GM13977 (cell line): ENCODE measurements around the gene IRAK3.
A peak's percentile ranks its signal among the peaks of the same experiment; 100 is the strongest.

ENCODE experiments used
- DNase-seq: peaks from one replicate; pipeline ENCODE4 v3.0.0; 2012; ENCODE audit warnings: low spot score
- CTCF ChIP-seq: IDR thresholded peaks from 2 replicates; pipeline ENCODE4 v1.5.1; 2012; ENCODE audit warnings: mild to moderate bottlenecking, control low read depth; ENCODE audit not compliant: insufficient read depth; ENCODE audit errors: extremely low read depth, missing control alignments
- in situ Hi-C: fragments of 300-500 bp; cut with MboI; formaldehyde crosslinking; loops from one replicate; pipeline ENCODE4 v1.12.0; 2022; ENCODE audit warnings: low sequenced_read_pairs, low pct_unique_long_range_greater_than_20kb, mixed read lengths, inconsistent platforms; ENCODE audit not compliant: unreplicated experiment

Gene IRAK3

GRCh38 chr12:66195242-66195641 lies 6.2 kb downstream of the IRAK3 start:
- in situ Hi-C loops: no loop called here
- DNase-seq: no peak
- no peak for TF ChIP-seq CTCF

GRCh38 chr12:66196806-66197205 lies 7.8 kb downstream of the IRAK3 start:
- TF ChIP-seq CTCF: no peak
- in situ Hi-C loops: no loop called here
- DNase-seq: peak; percentile 63

GRCh38 chr12:66197495-66197921 lies 8.5 kb downstream of the IRAK3 start:
- DNase-seq: no peak
- in situ Hi-C loops: no loop called here
- no peak for TF ChIP-seq CTCF

- no peak for TF ChIP-seq CTCF
- DNase-seq: no peak
- in situ Hi-C loops: no loop called here
Measured at GRCh38 chr12:66199141-66199540, 10.1 kb downstream of the IRAK3 start.

GRCh38 chr12:66199831-66200509 lies 11.0 kb downstream of the IRAK3 start:
- in situ Hi-C loops: no loop called here
- no peak for TF ChIP-seq CTCF
- DNase-seq: no peak

- in situ Hi-C loops: no loop called here
- TF ChIP-seq CTCF: no peak
- DNase-seq: no peak
Measured at GRCh38 chr12:66203820-66204219, 14.8 kb downstream of the IRAK3 start.

- in situ Hi-C loops: no loop called here
Measured at GRCh38 chr12:66206141-66206540, 17.1 kb downstream of the IRAK3 start.

More at GRCh38 chr12:66206141-66206540, 17.1 kb downstream of the IRAK3 start:
- DNase-seq: no peak
- TF ChIP-seq CTCF: no peak
